ENCODE results near the gene HOXD3.

HOXD3 gene

DNA sequence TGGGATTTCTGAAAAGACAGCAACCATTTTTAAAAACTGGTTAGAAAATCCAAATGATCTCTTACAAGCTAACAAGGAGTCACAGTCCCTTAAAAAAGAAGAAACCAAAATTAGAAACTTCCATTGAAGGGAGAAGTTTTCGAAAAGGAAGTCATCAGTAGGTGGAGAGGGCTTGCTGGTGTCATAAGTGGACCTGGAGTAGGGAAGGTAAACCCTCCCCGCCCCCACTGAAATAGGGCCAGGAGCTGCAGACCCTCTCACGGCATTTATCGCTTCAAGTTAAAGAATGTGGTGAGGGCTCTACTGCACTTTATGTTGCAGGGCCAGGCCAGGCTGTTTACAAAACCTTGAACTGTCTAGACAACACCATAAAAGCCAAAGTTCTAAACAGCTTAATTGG is 47.2 kb upstream of the HOXD3 start:
- H3K4me2 ChIP-seq (ENCODE audit: low read depth, low read length, poor library complexity, severe bottlenecking) = no peak overlapping the region
- H4K20me1 ChIP-seq (ENCODE audit: insufficient read depth, low read length, poor library complexity, severe bottlenecking) = no peaks in the 10 kb centered on the region
- no peaks in the 10 kb centered on the region for H3K4me1 ChIP-seq (ENCODE audit: insufficient read depth, low read length, poor library complexity, severe bottlenecking)
- 0 out of 2 replicates have a peak, but pooled peaks cover 4% of the 10 kb centered on the region for H3F3A ChIP-seq (ENCODE audit: low read depth)
- no peak overlapping the region for H3K4me3 ChIP-seq (ENCODE audit: low read length, poor library complexity, severe bottlenecking)
- no peaks in the 10 kb centered on the region for H3K9me3 ChIP-seq (ENCODE audit: insufficient read depth, low read depth, low read length)
- no peaks in the 10 kb centered on the region for H3K9me2 ChIP-seq (replicated peaks; ENCODE audit: low read depth, low read length)
- H3K27me3 ChIP-seq (ENCODE audit: insufficient read depth, low read length, poor library complexity, severe bottlenecking) = peaks cover 34% of the 10 kb centered on the region
- H3K36me3 ChIP-seq (ENCODE audit: insufficient read depth, low read length) = no peaks in the 10 kb centered on the region
- H3K9ac ChIP-seq (ENCODE audit: low read depth, low read length, poor library complexity, severe bottlenecking) = no peak overlapping the region
- no peak overlapping the region for H2AFZ ChIP-seq (ENCODE audit: low read length)
- no peaks in the 10 kb centered on the region for H3K79me2 ChIP-seq (ENCODE audit: insufficient read depth, low read length)
- no peak for TF ChIP-seq EZH2phosphoT487 (IDR thresholded peaks at IDR 0.05; ENCODE audit: borderline replicate concordance)
- TF ChIP-seq, protein P1, sequence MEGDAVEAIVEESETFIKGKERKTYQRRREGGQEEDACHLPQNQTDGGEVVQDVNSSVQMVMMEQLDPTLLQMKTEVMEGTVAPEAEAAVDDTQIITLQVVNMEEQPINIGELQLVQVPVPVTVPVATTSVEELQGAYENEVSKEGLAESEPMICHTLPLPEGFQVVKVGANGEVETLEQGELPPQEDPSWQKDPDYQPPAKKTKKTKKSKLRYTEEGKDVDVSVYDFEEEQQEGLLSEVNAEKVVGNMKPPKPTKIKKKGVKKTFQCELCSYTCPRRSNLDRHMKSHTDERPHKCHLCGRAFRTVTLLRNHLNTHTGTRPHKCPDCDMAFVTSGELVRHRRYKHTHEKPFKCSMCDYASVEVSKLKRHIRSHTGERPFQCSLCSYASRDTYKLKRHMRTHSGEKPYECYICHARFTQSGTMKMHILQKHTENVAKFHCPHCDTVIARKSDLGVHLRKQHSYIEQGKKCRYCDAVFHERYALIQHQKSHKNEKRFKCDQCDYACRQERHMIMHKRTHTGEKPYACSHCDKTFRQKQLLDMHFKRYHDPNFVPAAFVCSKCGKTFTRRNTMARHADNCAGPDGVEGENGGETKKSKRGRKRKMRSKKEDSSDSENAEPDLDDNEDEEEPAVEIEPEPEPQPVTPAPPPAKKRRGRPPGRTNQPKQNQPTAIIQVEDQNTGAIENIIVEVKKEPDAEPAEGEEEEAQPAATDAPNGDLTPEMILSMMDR (conservative IDR thresholded peaks at IDR 0.05; ENCODE audit: low read length) = no peak

DNA sequence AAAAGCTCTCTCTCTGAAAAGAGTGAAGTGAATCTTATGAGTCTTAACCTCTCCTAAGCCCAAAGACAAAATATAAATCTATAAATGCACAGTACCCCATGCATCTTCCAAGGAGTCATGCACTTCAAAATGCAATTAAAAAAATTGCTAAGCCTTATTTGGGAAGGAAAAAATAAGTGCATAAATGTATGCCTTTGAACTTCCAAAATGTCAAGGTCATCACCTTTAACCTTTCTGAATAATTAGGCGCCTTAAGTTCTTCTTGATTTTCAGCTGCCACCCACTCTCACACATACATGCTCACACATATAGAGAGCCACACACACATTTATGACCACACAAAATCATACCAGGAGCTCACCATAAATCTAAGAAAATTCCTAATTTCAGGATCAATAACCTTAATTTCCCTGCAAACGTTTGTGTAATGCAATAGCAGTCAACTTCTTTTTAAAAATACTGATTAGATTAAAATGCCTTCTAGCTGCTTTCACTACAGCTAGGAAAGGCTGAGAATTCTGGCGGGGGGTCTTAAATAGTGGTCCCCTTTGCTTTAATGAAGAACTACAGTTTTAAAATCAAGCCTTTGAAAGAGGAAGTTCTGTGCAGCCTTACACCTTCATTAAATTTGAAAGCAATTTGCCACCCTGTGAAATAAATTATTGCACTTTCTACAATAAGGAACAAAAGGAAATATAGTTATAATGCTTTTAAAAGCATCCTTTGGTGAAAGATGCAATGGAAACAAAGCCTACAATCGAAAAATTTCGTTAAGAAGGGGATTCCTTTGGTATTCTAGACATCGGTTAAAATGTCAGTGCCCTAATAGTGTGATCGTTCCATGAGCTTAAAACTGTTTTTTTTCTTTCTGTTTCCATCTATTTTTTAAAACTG is 46.4 kb upstream of the HOXD3 start:
- H3K9ac ChIP-seq (ENCODE audit: low read depth, low read length, poor library complexity, severe bottlenecking) = no peak overlapping the region
- H3K9me2 ChIP-seq (replicated peaks; ENCODE audit: low read depth, low read length) = no peaks in the 10 kb centered on the region
- TF ChIP-seq, protein P1 (conservative IDR thresholded peaks at IDR 0.05; ENCODE audit: low read length) = no peak
- no peak for TF ChIP-seq EZH2phosphoT487 (IDR thresholded peaks at IDR 0.05; ENCODE audit: borderline replicate concordance)
- no peak overlapping the region for H2AFZ ChIP-seq (ENCODE audit: low read length)
- no peak overlapping the region for H3K4me3 ChIP-seq (ENCODE audit: low read length, poor library complexity, severe bottlenecking)
- no peaks in the 10 kb centered on the region for H3K36me3 ChIP-seq (ENCODE audit: insufficient read depth, low read length)
- H4K20me1 ChIP-seq (ENCODE audit: insufficient read depth, low read length, poor library complexity, severe bottlenecking) = no peaks in the 10 kb centered on the region
- H3F3A ChIP-seq (ENCODE audit: low read depth) = 0 out of 2 replicates have a peak, but pooled peaks cover 4% of the 10 kb centered on the region
- peaks cover 7% of the 10 kb centered on the region for H3K4me1 ChIP-seq (ENCODE audit: insufficient read depth, low read length, poor library complexity, severe bottlenecking)
- H3K79me2 ChIP-seq (ENCODE audit: insufficient read depth, low read length) = no peaks in the 10 kb centered on the region
- peaks cover 40% of the 10 kb centered on the region for H3K27me3 ChIP-seq (ENCODE audit: insufficient read depth, low read length, poor library complexity, severe bottlenecking)
- H3K9me3 ChIP-seq (ENCODE audit: insufficient read depth, low read depth, low read length) = no peaks in the 10 kb centered on the region
- no peak overlapping the region for H3K4me2 ChIP-seq (ENCODE audit: low read depth, low read length, poor library complexity, severe bottlenecking)

DNA sequence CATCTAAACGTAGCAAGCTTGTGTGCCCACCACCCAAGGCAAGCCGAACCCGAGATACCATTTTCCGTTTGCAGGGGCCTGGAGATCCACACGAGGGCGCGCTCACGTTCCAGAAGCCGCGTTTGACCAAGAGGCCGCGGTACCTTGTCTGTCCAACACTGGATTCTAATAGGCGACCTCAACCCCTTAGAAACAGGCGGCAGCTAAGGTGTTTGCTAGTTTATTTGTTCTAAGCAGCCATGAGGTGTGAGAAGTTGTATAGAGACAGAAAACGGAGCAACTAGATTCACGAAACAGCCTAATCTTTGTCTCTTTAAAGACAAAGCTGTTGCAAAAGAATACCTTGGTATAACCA is 45.8 kb upstream of the HOXD3 start:
- TF ChIP-seq, protein P1 (conservative IDR thresholded peaks at IDR 0.05; ENCODE audit: low read length) = 0 out of 2 replicates have a peak, but pooled peaks have one; percentile 13
- no peak for TF ChIP-seq EZH2phosphoT487 (IDR thresholded peaks at IDR 0.05; ENCODE audit: borderline replicate concordance)
- no peaks in the 10 kb centered on the region for H3K9me3 ChIP-seq (ENCODE audit: insufficient read depth, low read depth, low read length)
- no peaks in the 10 kb centered on the region for H3K9me2 ChIP-seq (replicated peaks; ENCODE audit: low read depth, low read length)
- H4K20me1 ChIP-seq (ENCODE audit: insufficient read depth, low read length, poor library complexity, severe bottlenecking) = no peaks in the 10 kb centered on the region
- 0 out of 2 replicates have a peak, but pooled peaks cover 4% of the 10 kb centered on the region for H3F3A ChIP-seq (ENCODE audit: low read depth)
- no peak overlapping the region for H3K4me2 ChIP-seq (ENCODE audit: low read depth, low read length, poor library complexity, severe bottlenecking)
- H3K4me3 ChIP-seq (ENCODE audit: low read length, poor library complexity, severe bottlenecking) = no peak overlapping the region
- H3K79me2 ChIP-seq (ENCODE audit: insufficient read depth, low read length) = no peaks in the 10 kb centered on the region
- H3K36me3 ChIP-seq (ENCODE audit: insufficient read depth, low read length) = no peaks in the 10 kb centered on the region
- peaks cover 45% of the 10 kb centered on the region for H3K27me3 ChIP-seq (ENCODE audit: insufficient read depth, low read length, poor library complexity, severe bottlenecking)
- no peak overlapping the region for H3K9ac ChIP-seq (ENCODE audit: low read depth, low read length, poor library complexity, severe bottlenecking)
- H2AFZ ChIP-seq (ENCODE audit: low read length) = no peak overlapping the region
- peaks cover 10% of the 10 kb centered on the region for H3K4me1 ChIP-seq (ENCODE audit: insufficient read depth, low read length, poor library complexity, severe bottlenecking)
